Esophagus squamous epithelium (tissue), 4 donors: ENCODE results near the gene RPS23. TPM values are rescaled to one million over a fixed set of nuclear protein-coding genes. Genes with fewer than 3 reads are reported as not detected.

Experiments
- small RNA-seq, 4 donors: library from RNA; depleted of rRNA; stranded (forward); fragments of <200 nt; gene quantifications; one replicate each; pipeline ENCODE3, GENCODE V24; 2016
- total RNA-seq, 4 donors: library from RNA; depleted of rRNA; stranded (reverse); fragments of >200 nt; gene quantifications; one replicate each; pipeline ENCODE4 v1.1.0, GENCODE V29; 2016

Gene RPS23
- total RNA-seq, 4 donors from 2014 or later: 1,256 to 3,713 (median 2,903) TPM

Small RNA genes within 50 kb of the gene (small RNA-seq; reads per million reads assigned to genes)
- gene AC010598.1: 0 reads per million in 4 donors
